ENCODE measurements around the gene INPP4B.

The INPP4B gene

DNA sequence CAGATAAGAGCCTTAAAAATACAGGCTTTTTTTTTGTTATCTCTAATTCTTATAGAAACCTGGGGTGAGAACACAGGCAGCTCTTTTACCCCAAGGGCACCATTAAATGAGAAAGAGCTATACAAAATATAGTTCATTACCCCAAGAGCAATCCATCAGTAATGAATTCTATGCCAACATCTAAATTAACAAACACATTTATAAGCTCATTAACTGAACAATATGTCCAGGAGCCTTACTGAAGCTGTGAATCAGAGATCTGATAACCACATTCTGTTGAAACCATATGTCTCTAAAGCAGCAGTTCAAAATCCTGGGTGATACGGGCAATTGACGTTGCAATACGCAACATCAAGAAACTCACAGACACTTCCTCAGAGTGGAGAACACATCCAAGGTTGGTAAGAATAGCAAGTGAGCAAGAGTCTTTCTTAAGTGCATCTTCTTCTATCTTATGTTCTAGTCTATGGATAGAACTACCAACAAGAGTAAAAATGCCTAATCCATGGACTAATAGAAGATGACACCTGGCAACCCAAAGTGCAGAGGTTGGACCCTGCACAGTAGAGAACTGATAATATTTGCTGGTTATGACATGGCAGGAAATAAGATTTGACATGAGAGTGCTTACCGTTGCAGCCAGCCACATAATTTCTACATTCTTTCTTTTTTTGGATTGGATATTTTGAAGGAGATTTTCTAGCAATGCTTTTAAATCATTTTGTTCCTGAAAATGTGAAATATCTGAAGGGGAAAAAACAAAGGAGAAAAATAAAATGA, 760.4 kb downstream of the INPP4B start:
- Histone ChIP-seq H4K8ac (ENCODE audit: low read depth, low read length) (no peak overlapping the region), H3K9ac (ENCODE audit: low read length) (no peak overlapping the region), H3K23ac (ENCODE audit: low read length) (no peak overlapping the region), H2BK12ac (ENCODE audit: low read length) (no peak overlapping the region), H3K79me2 (ENCODE audit: control insufficient read depth, insufficient read depth, low read length, poor library complexity) (no peaks in the 10 kb centered on the region), H3K4me3 (ENCODE audit: low read depth, low read length) (no peak overlapping the region), H2BK120ac (ENCODE audit: insufficient read depth, low read length, poor library complexity) (no peak overlapping the region), H3K4me2 (ENCODE audit: low read length) (no peak overlapping the region), H3K14ac (ENCODE audit: low read length) (no peak overlapping the region), H2AFZ (ENCODE audit: insufficient read depth, low read length, poor library complexity) (no peak overlapping the region), H3K4me1 (ENCODE audit: control insufficient read depth in 1 of 2, insufficient read depth in 2 of 2, low read length in 2 of 2) (no peaks in the 10 kb centered on the region), H3K4ac (ENCODE audit: low read depth, low read length) (no peak overlapping the region), H3K79me1 (ENCODE audit: low read length) (no peaks in the 10 kb centered on the region), H3K36me3 (ENCODE audit: control insufficient read depth in 1 of 2, insufficient read depth in 2 of 2, low read length in 2 of 2) (no peaks in the 10 kb centered on the region), H3K9me3 (ENCODE audit: insufficient read depth, low read depth, low read length) (no peaks in the 10 kb centered on the region), H2AK5ac (ENCODE audit: low read length) (no peak overlapping the region), H2BK5ac (ENCODE audit: low read depth, low read length, poor library complexity) (no peak overlapping the region), H4K91ac (ENCODE audit: low read depth, low read length) (no peak overlapping the region), H3K27me3 (ENCODE audit: insufficient read depth, low read length) (no peaks in the 10 kb centered on the region), H3K27ac (ENCODE audit: low read depth, low read length) (no peak overlapping the region), H4K12ac (ENCODE audit: low read depth, low read length) (no peak overlapping the region), H3K18ac (ENCODE audit: low read length) (no peak overlapping the region)
- no CpG with 5 or more reads among the region's 4 CpGs for whole genome bisulfite sequencing (ENCODE audit: extremely low coverage, insufficient coverage, insufficient read length)
- peak; percentile 61 to 79 for DNase-seq

DNA sequence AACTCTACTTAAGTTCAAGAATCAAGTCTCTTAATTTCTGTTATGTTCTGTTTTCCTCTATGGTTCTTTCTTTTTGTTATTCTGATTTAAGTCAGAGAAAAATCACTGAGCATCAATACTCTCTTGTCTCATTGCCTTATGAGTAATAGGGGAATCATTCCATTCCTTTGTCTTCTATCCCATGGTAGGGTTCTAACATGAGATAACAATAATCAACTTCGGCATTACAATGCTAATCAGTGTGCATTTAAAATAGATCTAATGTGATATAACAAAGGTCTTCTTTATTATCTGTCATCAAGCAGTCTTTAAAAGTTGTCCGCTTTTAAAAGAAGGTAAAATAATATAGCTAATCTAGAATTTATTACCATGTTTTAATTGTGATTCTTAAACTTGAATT, 762.8 kb downstream of the INPP4B start:
- H3K79me2 ChIP-seq (ENCODE audit: control insufficient read depth, insufficient read depth, low read length, poor library complexity): no peaks in the 10 kb centered on the region
- no peak overlapping the region for H3K4ac ChIP-seq (ENCODE audit: low read depth, low read length)
- H2BK12ac ChIP-seq (ENCODE audit: low read length): no peak overlapping the region

DNA sequence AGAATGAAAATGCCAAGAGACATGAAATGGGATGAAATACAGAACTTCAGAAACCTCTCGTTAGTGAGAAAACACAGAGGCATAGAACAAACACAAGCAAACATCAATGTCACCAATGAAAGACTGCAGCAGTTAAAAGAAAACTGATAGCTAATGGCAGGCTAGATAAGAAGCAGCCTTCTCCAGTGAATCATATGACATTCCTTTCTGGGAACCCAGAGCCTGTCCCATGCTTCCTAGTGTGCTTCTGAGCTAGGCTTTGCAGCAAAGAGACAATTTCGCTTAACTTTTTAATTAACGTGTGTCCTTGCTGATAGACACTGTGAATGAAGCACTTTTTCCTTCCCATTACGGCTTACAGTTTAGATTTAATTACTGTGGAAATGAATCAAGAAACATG, 765.1 kb downstream of the INPP4B start:
- DNase-seq: peak in 1 of 2 donors; percentile 2
- H3K9me3 ChIP-seq (ENCODE audit: insufficient read depth, low read depth, low read length): no peaks in the 10 kb centered on the region
- H2AK5ac ChIP-seq (ENCODE audit: low read length): no peak overlapping the region
- H3K79me2 ChIP-seq (ENCODE audit: control insufficient read depth, insufficient read depth, low read length, poor library complexity): no peaks in the 10 kb centered on the region
- no peaks in the 10 kb centered on the region for H3K79me1 ChIP-seq (ENCODE audit: low read length)
- H4K8ac ChIP-seq (ENCODE audit: low read depth, low read length): no peak overlapping the region
- H2AFZ ChIP-seq (ENCODE audit: insufficient read depth, low read length, poor library complexity): no peak overlapping the region
- H2BK120ac ChIP-seq (ENCODE audit: insufficient read depth, low read length, poor library complexity): no peak overlapping the region
- no peaks in the 10 kb centered on the region for H3K27me3 ChIP-seq (ENCODE audit: insufficient read depth, low read length)
- H3K14ac ChIP-seq (ENCODE audit: low read length): no peak overlapping the region
- no peak overlapping the region for H2BK12ac ChIP-seq (ENCODE audit: low read length)
- no peak overlapping the region for H3K4me2 ChIP-seq (ENCODE audit: low read length)
- H4K12ac ChIP-seq (ENCODE audit: low read depth, low read length): no peak overlapping the region
- no peak overlapping the region for H3K23ac ChIP-seq (ENCODE audit: low read length)
- H3K4ac ChIP-seq (ENCODE audit: low read depth, low read length): no peak overlapping the region
- H3K27ac ChIP-seq (ENCODE audit: low read depth, low read length): no peak overlapping the region
- H3K4me3 ChIP-seq (ENCODE audit: low read depth, low read length): no peak overlapping the region
- H3K4me1 ChIP-seq (ENCODE audit: control insufficient read depth in 1 of 2, insufficient read depth in 2 of 2, low read length in 2 of 2): no peaks in the 10 kb centered on the region
- no peak overlapping the region for H3K9ac ChIP-seq (ENCODE audit: low read length)
- no CpG with 5 or more reads among the region's 4 CpGs for WGBS (ENCODE audit: extremely low coverage, insufficient coverage, insufficient read length)
- no peak overlapping the region for H4K91ac ChIP-seq (ENCODE audit: low read depth, low read length)
- H3K36me3 ChIP-seq (ENCODE audit: control insufficient read depth in 1 of 2, insufficient read depth in 2 of 2, low read length in 2 of 2): no peaks in the 10 kb centered on the region
- H3K18ac ChIP-seq (ENCODE audit: low read length): no peak overlapping the region
- no peak overlapping the region for H2BK5ac ChIP-seq (ENCODE audit: low read depth, low read length, poor library complexity)

More for the DNA sequence above, 762.8 kb downstream of the INPP4B start:
- no peaks in the 10 kb centered on the region for H3K9me3 ChIP-seq (ENCODE audit: insufficient read depth, low read depth, low read length)
- no peak overlapping the region for H3K27ac ChIP-seq (ENCODE audit: low read depth, low read length)
- no peak overlapping the region for H3K23ac ChIP-seq (ENCODE audit: low read length)
- no peak overlapping the region for H4K8ac ChIP-seq (ENCODE audit: low read depth, low read length)
- H3K79me1 ChIP-seq (ENCODE audit: low read length): no peaks in the 10 kb centered on the region
- H3K27me3 ChIP-seq (ENCODE audit: insufficient read depth, low read length): no peaks in the 10 kb centered on the region
- H3K4me2 ChIP-seq (ENCODE audit: low read length): no peak overlapping the region
- H4K91ac ChIP-seq (ENCODE audit: low read depth, low read length): no peak overlapping the region
- no peak overlapping the region for H2BK120ac ChIP-seq (ENCODE audit: insufficient read depth, low read length, poor library complexity)
- no peak overlapping the region for H2BK5ac ChIP-seq (ENCODE audit: low read depth, low read length, poor library complexity)
- no peaks in the 10 kb centered on the region for H3K36me3 ChIP-seq (ENCODE audit: control insufficient read depth in 1 of 2, insufficient read depth in 2 of 2, low read length in 2 of 2)
- H3K4me1 ChIP-seq (ENCODE audit: control insufficient read depth in 1 of 2, insufficient read depth in 2 of 2, low read length in 2 of 2): no peaks in the 10 kb centered on the region
- no peak overlapping the region for H3K4me3 ChIP-seq (ENCODE audit: low read depth, low read length)
- H3K9ac ChIP-seq (ENCODE audit: low read length): no peak overlapping the region
- H2AFZ ChIP-seq (ENCODE audit: insufficient read depth, low read length, poor library complexity): no peak overlapping the region
- no peak overlapping the region for H3K14ac ChIP-seq (ENCODE audit: low read length)
- H2AK5ac ChIP-seq (ENCODE audit: low read length): no peak overlapping the region
- no peak overlapping the region for H4K12ac ChIP-seq (ENCODE audit: low read depth, low read length)
- no peak overlapping the region for H3K18ac ChIP-seq (ENCODE audit: low read length)
- WGBS (ENCODE audit: extremely low coverage, insufficient coverage, insufficient read length): no CpG with 5 or more reads among the region's 2 CpGs
- no peak for DNase-seq

DNA sequence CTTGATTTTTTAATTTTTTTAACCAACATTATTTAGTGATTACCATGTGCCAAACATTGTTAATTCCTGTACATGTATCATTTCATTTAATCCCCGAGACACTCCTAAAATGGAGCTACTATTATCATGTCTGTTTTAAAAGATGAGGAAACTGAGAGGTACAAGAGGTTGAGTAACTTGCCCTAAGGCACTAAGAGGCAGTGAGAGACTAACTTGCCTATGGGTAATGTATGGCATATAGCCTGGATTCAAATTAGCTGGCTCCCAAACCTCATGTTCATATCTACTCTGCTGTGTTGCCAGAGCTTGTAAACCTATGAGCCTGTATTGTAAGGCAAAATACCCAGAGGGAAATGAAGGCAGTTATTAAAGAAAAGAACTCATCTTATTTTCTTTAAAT, 766.1 kb downstream of the INPP4B start:
- no peak overlapping the region for H3K4ac ChIP-seq (ENCODE audit: low read depth, low read length)
- H2AFZ ChIP-seq (ENCODE audit: insufficient read depth, low read length, poor library complexity): no peak overlapping the region
- H3K27me3 ChIP-seq (ENCODE audit: insufficient read depth, low read length): no peaks in the 10 kb centered on the region
- no peaks in the 10 kb centered on the region for H3K79me2 ChIP-seq (ENCODE audit: control insufficient read depth, insufficient read depth, low read length, poor library complexity)
- H3K9ac ChIP-seq (ENCODE audit: low read length): no peak overlapping the region
- H2AK5ac ChIP-seq (ENCODE audit: low read length): no peak overlapping the region
- no peak overlapping the region for H2BK12ac ChIP-seq (ENCODE audit: low read length)
- no CpG with 5 or more reads among the region's 1 CpG for WGBS (ENCODE audit: extremely low coverage, insufficient coverage, insufficient read length)
- H4K91ac ChIP-seq (ENCODE audit: low read depth, low read length): no peak overlapping the region
- H3K14ac ChIP-seq (ENCODE audit: low read length): no peak overlapping the region
- no peak overlapping the region for H3K27ac ChIP-seq (ENCODE audit: low read depth, low read length)
- DNase-seq: peak in 1 of 2 donors; percentile 37
- no peak overlapping the region for H4K8ac ChIP-seq (ENCODE audit: low read depth, low read length)
- H3K36me3 ChIP-seq (ENCODE audit: control insufficient read depth in 1 of 2, insufficient read depth in 2 of 2, low read length in 2 of 2): no peaks in the 10 kb centered on the region
- H3K79me1 ChIP-seq (ENCODE audit: low read length): no peaks in the 10 kb centered on the region
- H2BK5ac ChIP-seq (ENCODE audit: low read depth, low read length, poor library complexity): no peak overlapping the region
- H3K4me2 ChIP-seq (ENCODE audit: low read length): no peak overlapping the region
- H4K12ac ChIP-seq (ENCODE audit: low read depth, low read length): no peak overlapping the region
- H2BK120ac ChIP-seq (ENCODE audit: insufficient read depth, low read length, poor library complexity): no peak overlapping the region
- no peaks in the 10 kb centered on the region for H3K9me3 ChIP-seq (ENCODE audit: insufficient read depth, low read depth, low read length)
- no peaks in the 10 kb centered on the region for H3K4me1 ChIP-seq (ENCODE audit: control insufficient read depth in 1 of 2, insufficient read depth in 2 of 2, low read length in 2 of 2)
- no peak overlapping the region for H3K4me3 ChIP-seq (ENCODE audit: low read depth, low read length)
- no peak overlapping the region for H3K23ac ChIP-seq (ENCODE audit: low read length)
- H3K18ac ChIP-seq (ENCODE audit: low read length): no peak overlapping the region
